ENCODE measurements around the gene CRABP2.

The CRABP2 gene

GRCh38 chr1:156689035-156689952, 16.1 kb downstream of the CRABP2 start:
- no peak for TF ChIP-seq REST (IDR thresholded peaks at IDR 0.05; ENCODE audit: insufficient read depth in 1 of 2, low read depth in 2 of 2, low read length in 2 of 2)
- TF ChIP-seq FOXP2 (optimal IDR thresholded peaks at IDR 0.05; ENCODE audit: borderline replicate concordance, extremely low read depth, extremely low read length, insufficient read depth), result peak; percentile 50

- TF ChIP-seq TAF1 (IDR thresholded peaks at IDR 0.05; ENCODE audit: borderline replicate concordance, insufficient read depth, low read length) (no peak), SIN3A (IDR thresholded peaks at IDR 0.05; ENCODE audit: borderline replicate concordance, insufficient read depth, low read length) (no peak), REST (IDR thresholded peaks at IDR 0.05; ENCODE audit: insufficient read depth in 1 of 2, low read depth in 2 of 2, low read length in 2 of 2) (no peak), FOXP2 (optimal IDR thresholded peaks at IDR 0.05; ENCODE audit: borderline replicate concordance, extremely low read depth, extremely low read length, insufficient read depth) (no peak)
Measured at GRCh38 chr1:156684227-156684782, 21.1 kb downstream of the CRABP2 start.

GRCh38 chr1:156682166-156682890, 23.1 kb downstream of the CRABP2 start:
- TF ChIP-seq FOXP2 (optimal IDR thresholded peaks at IDR 0.05; ENCODE audit: borderline replicate concordance, extremely low read depth, extremely low read length, insufficient read depth), result no peak

- TF ChIP-seq TAF1 (IDR thresholded peaks at IDR 0.05; ENCODE audit: borderline replicate concordance, insufficient read depth, low read length) (no peak), FOXP2 (optimal IDR thresholded peaks at IDR 0.05; ENCODE audit: borderline replicate concordance, extremely low read depth, extremely low read length, insufficient read depth) (no peak), SIN3A (IDR thresholded peaks at IDR 0.05; ENCODE audit: borderline replicate concordance, insufficient read depth, low read length) (no peak), REST (IDR thresholded peaks at IDR 0.05; ENCODE audit: insufficient read depth in 1 of 2, low read depth in 2 of 2, low read length in 2 of 2) (no peak), POLR2AphosphoS5 (IDR thresholded peaks at IDR 0.05; ENCODE audit: low read depth, low read length) (no peak)
Measured at GRCh38 chr1:156681196-156681960, 24.0 kb downstream of the CRABP2 start.

- TF ChIP-seq SIN3A (IDR thresholded peaks at IDR 0.05; ENCODE audit: borderline replicate concordance, insufficient read depth, low read length) (no peak), FOXP2 (optimal IDR thresholded peaks at IDR 0.05; ENCODE audit: borderline replicate concordance, extremely low read depth, extremely low read length, insufficient read depth) (no peak), REST (IDR thresholded peaks at IDR 0.05; ENCODE audit: insufficient read depth in 1 of 2, low read depth in 2 of 2, low read length in 2 of 2) (peak; percentile 24 to 78; a peak in 2 of 4 replicates), TAF1 (IDR thresholded peaks at IDR 0.05; ENCODE audit: borderline replicate concordance, insufficient read depth, low read length) (no peak), POLR2AphosphoS5 (IDR thresholded peaks at IDR 0.05; ENCODE audit: low read depth, low read length) (no peak)
Measured at GRCh38 chr1:156680056-156680455, 25.3 kb downstream of the CRABP2 start.
